PFSK-1 (cell line): ENCODE results near the gene MEGF9.

Experiments used
- POLR2AphosphoS5 ChIP-seq: IDR thresholded peaks from 2 replicates; pipeline ENCODE4 v1.6.1; 2012; ENCODE audit warnings: low read depth, mild to moderate bottlenecking, control low read depth, low read length, moderate library complexity
- TAF1 ChIP-seq: IDR thresholded peaks from 2 replicates; pipeline ENCODE4 v1.6.1; 2012; ENCODE audit warnings: low read length, control low read depth, borderline replicate concordance; ENCODE audit not compliant: insufficient read depth
- TF ChIP-seq, protein P1 (sequence below), 2 experiments: IDR thresholded peaks; 2 replicates each; pipeline versions ENCODE4 v1.6.1 to v1.8.0; 2011 to 2012; ENCODE audit warnings: low read depth in 2 of 2, low read length in 2 of 2, control low read depth in 1 of 2, inconsistent platforms in 1 of 2, mild to moderate bottlenecking in 1 of 2, moderate library complexity in 1 of 2; ENCODE audit not compliant: insufficient read depth in 1 of 2

DNA sequence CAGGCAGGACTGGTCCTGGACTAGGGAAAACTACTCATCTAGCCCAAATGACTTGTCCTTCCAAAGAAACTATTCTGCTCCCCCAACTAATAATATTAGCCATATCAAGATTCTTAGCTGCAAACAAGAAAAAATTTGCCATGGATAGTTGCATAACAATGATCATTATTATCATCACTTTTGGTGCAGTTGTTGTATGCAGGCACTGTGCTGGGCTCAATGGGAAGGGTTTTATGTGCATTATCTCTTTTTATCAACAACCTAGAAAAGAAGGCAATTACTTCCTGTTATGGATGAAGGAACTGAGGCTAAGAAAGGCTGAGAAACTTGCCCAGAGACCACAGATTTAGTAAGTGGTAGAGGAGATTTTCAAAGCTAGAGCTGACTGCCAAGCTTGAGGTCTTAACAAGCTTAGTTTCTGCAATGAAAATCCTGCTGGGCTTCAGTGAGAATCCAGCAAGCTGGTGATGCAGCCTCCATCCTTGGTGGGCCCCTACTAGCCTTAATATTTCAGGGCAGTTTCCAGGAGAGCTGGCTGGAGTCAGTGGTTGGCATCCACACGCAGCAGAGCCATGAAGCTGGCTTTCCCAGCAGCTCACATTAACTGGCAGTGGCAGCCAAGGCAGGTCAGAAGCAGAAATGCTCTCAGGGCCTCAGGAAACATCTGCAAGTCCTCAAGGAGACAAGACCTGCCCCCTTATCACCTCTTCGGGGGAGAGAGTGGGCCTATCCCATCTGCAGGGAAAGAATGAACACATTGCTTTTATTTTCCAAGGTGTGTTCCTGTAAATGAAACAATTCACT is 20.5 kb upstream of the MEGF9 start:
- TF ChIP-seq POLR2AphosphoS5, result no peak
- TF ChIP-seq, protein P1, sequence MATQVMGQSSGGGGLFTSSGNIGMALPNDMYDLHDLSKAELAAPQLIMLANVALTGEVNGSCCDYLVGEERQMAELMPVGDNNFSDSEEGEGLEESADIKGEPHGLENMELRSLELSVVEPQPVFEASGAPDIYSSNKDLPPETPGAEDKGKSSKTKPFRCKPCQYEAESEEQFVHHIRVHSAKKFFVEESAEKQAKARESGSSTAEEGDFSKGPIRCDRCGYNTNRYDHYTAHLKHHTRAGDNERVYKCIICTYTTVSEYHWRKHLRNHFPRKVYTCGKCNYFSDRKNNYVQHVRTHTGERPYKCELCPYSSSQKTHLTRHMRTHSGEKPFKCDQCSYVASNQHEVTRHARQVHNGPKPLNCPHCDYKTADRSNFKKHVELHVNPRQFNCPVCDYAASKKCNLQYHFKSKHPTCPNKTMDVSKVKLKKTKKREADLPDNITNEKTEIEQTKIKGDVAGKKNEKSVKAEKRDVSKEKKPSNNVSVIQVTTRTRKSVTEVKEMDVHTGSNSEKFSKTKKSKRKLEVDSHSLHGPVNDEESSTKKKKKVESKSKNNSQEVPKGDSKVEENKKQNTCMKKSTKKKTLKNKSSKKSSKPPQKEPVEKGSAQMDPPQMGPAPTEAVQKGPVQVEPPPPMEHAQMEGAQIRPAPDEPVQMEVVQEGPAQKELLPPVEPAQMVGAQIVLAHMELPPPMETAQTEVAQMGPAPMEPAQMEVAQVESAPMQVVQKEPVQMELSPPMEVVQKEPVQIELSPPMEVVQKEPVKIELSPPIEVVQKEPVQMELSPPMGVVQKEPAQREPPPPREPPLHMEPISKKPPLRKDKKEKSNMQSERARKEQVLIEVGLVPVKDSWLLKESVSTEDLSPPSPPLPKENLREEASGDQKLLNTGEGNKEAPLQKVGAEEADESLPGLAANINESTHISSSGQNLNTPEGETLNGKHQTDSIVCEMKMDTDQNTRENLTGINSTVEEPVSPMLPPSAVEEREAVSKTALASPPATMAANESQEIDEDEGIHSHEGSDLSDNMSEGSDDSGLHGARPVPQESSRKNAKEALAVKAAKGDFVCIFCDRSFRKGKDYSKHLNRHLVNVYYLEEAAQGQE (IDR thresholded peaks at IDR 0.05; ENCODE audit: insufficient read depth in 1 of 2, low read depth in 2 of 2, low read length in 2 of 2), result no peak
- no peak for TF ChIP-seq TAF1
